A549 (cell line): ENCODE results near the gene MYH9. TPM values are rescaled to one million over a fixed set of nuclear protein-coding genes. Genes with fewer than 3 reads are reported as not detected.

ENCODE experiments used
- ATAC-seq, 2 experiments: fragments of 200-7000 bp in 1 of 2; fragments of >200 bp in 1 of 2; cut with Nextera tagmentation in 1 of 2; cut with Tn5 transposase in 1 of 2; 3 replicates each; pipeline versions ENCODE4 v1.8.0 to v1.9.1; 2018 to 2020; ENCODE audit warnings: mild to moderate bottlenecking in 1 of 2, moderate library complexity in 1 of 2
- CTCF ChIA-PET: fragments of 300-600 bp; sonication (Branson Sonifier 250); formaldehyde crosslinking; extraction: SDS; loops from one replicate; lab custom pipeline; 2021; ENCODE audit warnings: antibody characterized with exemption, inconsistent platforms; lab: Yijun Ruan, JAX
- POLR2A ChIA-PET: fragments of 350-600 bp; formaldehyde crosslinking; extraction: SDS; loops from one replicate; lab custom pipeline; 2021; ENCODE audit warnings: antibody characterized with exemption, inconsistent platforms; lab: Yijun Ruan, JAX
- DNase-seq, 2 experiments: peaks; one replicate each; pipeline versions ENCODE4 v3.0.0 to v3.0.0-alpha.2; 2011 to 2016; ENCODE audit warnings: low read depth in 1 of 2, low spot score in 1 of 2
- FAIRE-seq: peaks from 2 replicates; lab custom pipeline; 2011; peaks lifted over from hg19 to GRCh38; lab: Jason Lieb, UNC
- H3K27ac ChIP-seq, 2 experiments: fragments of >200 bp; sonication (Bioruptor Twin); formaldehyde crosslinking; 3 replicates each; pipeline ENCODE4 v1.5.1; 2016 to 2017
- H3K4me1 ChIP-seq: fragments of >200 bp; sonication (Bioruptor Twin); formaldehyde crosslinking; 3 replicates; pipeline ENCODE4 v1.6.1; 2016
- H3K4me2 ChIP-seq: fragments of >200 bp; sonication (Bioruptor Twin); formaldehyde crosslinking; 3 replicates; pipeline ENCODE4 v1.6.1; 2016
- H3K4me3 ChIP-seq: fragments of >200 bp; sonication (Bioruptor Twin); formaldehyde crosslinking; 3 replicates; pipeline ENCODE4 v1.5.1; 2016
- H3K9me3 ChIP-seq: fragments of >200 bp; sonication (Bioruptor Twin); formaldehyde crosslinking; 3 replicates; pipeline ENCODE4 v1.6.1; 2016
- ATOH8 ChIP-seq: fragments of 250-450 bp; sonication (Bioruptor Pico); IDR thresholded peaks from 2 replicates; pipeline ENCODE4 v1.5.0; 2020; ENCODE audit warnings: low read depth, mild to moderate bottlenecking, moderate library complexity
- BCL3 ChIP-seq: fragments of >200 bp; sonication (Bioruptor Twin); formaldehyde crosslinking; IDR thresholded peaks from 3 replicates; pipeline ENCODE4 v1.6.1; 2016
- CBX8 ChIP-seq: fragments of 200-600 bp; sonication (generic); IDR thresholded peaks from 2 replicates; pipeline ENCODE4 v1.6.1; 2016
- CHD2 ChIP-seq: fragments of 150-350 bp; IDR thresholded peaks from 2 replicates; pipeline ENCODE4 v1.6.1; 2014; ENCODE audit warnings: low read length; ENCODE audit not compliant: partially characterized antibody
- CHD4 ChIP-seq: fragments of 200-600 bp; sonication (generic); IDR thresholded peaks from 2 replicates; pipeline ENCODE4 v1.6.1; 2016; ENCODE audit warnings: antibody characterized with exemption, mild to moderate bottlenecking, borderline replicate concordance
- CTCF ChIP-seq: fragments of >200 bp; sonication (Bioruptor Twin); formaldehyde crosslinking; IDR thresholded peaks from 3 replicates; pipeline ENCODE4 v1.5.1; 2016
- EP300 ChIP-seq, 2 experiments: fragments of >200 bp; sonication (Bioruptor Twin); formaldehyde crosslinking; IDR thresholded peaks; 2 replicates in 1 of 2; 3 replicates in 1 of 2; pipeline ENCODE4 v1.6.1; 2016 to 2017
- HDAC2 ChIP-seq: fragments of 200-600 bp; sonication (generic); IDR thresholded peaks from 2 replicates; pipeline ENCODE4 v1.6.1; 2016
- HES2 ChIP-seq: fragments of >200 bp; sonication (Bioruptor Twin); formaldehyde crosslinking; IDR thresholded peaks from 2 replicates; pipeline ENCODE4 v1.6.1; 2016
- HEYL ChIP-seq: fragments of 250-450 bp; sonication (Bioruptor Pico); IDR thresholded peaks from 2 replicates; pipeline ENCODE4 v1.8.0; 2021; ENCODE audit warnings: mild to moderate bottlenecking, moderate library complexity
- HMGXB4 ChIP-seq: fragments of 250-450 bp; sonication (Bioruptor Pico); IDR thresholded peaks from 2 replicates; pipeline ENCODE4 v1.5.0; 2021; ENCODE audit warnings: mild to moderate bottlenecking, moderate library complexity, borderline replicate concordance
- HOXB13 ChIP-seq: fragments of 250-450 bp; sonication (Bioruptor Pico); IDR thresholded peaks from 2 replicates; pipeline ENCODE4 v1.5.0; 2020; ENCODE audit warnings: low read depth, mild to moderate bottlenecking, moderate library complexity
- KDM1A ChIP-seq: fragments of 200-600 bp; sonication (generic); IDR thresholded peaks from 2 replicates; pipeline ENCODE4 v1.6.1; 2016; ENCODE audit warnings: low read depth, mild to moderate bottlenecking
- KDM5A ChIP-seq: fragments of 200-600 bp; sonication (generic); IDR thresholded peaks from 2 replicates; pipeline ENCODE4 v1.6.1; 2016; ENCODE audit warnings: antibody characterized with exemption, mild to moderate bottlenecking
- NPAS2 ChIP-seq: fragments of 250-450 bp; sonication (Bioruptor Pico); IDR thresholded peaks from 2 replicates; pipeline ENCODE4 v1.8.0; 2022; ENCODE audit warnings: mild to moderate bottlenecking, moderate library complexity, borderline replicate concordance
- NR3C1 ChIP-seq: fragments of >200 bp; sonication (Bioruptor Twin); formaldehyde crosslinking; IDR thresholded peaks from 3 replicates; pipeline ENCODE4 v1.6.1; 2017
- RCOR1 ChIP-seq: fragments of 150-350 bp; IDR thresholded peaks from 2 replicates; pipeline ENCODE4 v1.6.1; 2014; ENCODE audit warnings: antibody characterized with exemption, low read length, low read depth
- REST ChIP-seq: fragments of 200-600 bp; sonication (generic); IDR thresholded peaks from 2 replicates; pipeline ENCODE4 v1.6.1; 2016; ENCODE audit warnings: antibody characterized with exemption, mild to moderate bottlenecking, moderate library complexity
- RFX5 ChIP-seq: fragments of 450-650 bp; IDR thresholded peaks from 2 replicates; pipeline ENCODE4 v1.7.1; 2014; ENCODE audit warnings: antibody characterized with exemption, mild to moderate bottlenecking, moderate library complexity
- TFCP2L1 ChIP-seq: fragments of 250-450 bp; sonication (Bioruptor Pico); IDR thresholded peaks from 2 replicates; pipeline ENCODE4 v1.5.0; 2021; ENCODE audit warnings: mild to moderate bottlenecking
- USF2 ChIP-seq: fragments of 450-650 bp; IDR thresholded peaks from 2 replicates; pipeline ENCODE4 v1.6.1; 2014; ENCODE audit warnings: antibody characterized with exemption
- ZFP36 ChIP-seq: fragments of 450-650 bp; IDR thresholded peaks from 2 replicates; pipeline ENCODE4 v1.6.1; 2014; ENCODE audit warnings: borderline replicate concordance; ENCODE audit not compliant: partially characterized antibody
- ZNF302 ChIP-seq: fragments of 250-450 bp; sonication (Bioruptor Pico); IDR thresholded peaks from 2 replicates; pipeline ENCODE4 v1.9.0; 2021; ENCODE audit warnings: inconsistent platforms, mild to moderate bottlenecking, moderate library complexity
- ZSCAN20 ChIP-seq: fragments of 250-450 bp; sonication (Bioruptor Pico); IDR thresholded peaks from 2 replicates; pipeline ENCODE4 v1.8.0; 2022; ENCODE audit warnings: mild to moderate bottlenecking, moderate library complexity
- WGBS: methylation state at CpG from one replicate; pipeline ENCODE4 v1.1.6; 2017; ENCODE audit errors: missing lambda C conversion rate; 5-methylcytosine and 5-hydroxymethylcytosine counted together
- polyA plus RNA-seq, 4 experiments: library from polyadenylated mRNA; depleted of rRNA in 3 of 4; stranded (reverse); fragments of >200 nt; fragmentation: RNase III in 1 of 4; extraction: RNeasy Plus Mini Kit Qiagen cat#74134 plus additional on column Dnase treatment in 1 of 4; gene quantifications; 2 replicates in 3 of 4; 3 replicates in 1 of 4; pipeline ENCODE4 v1.2.3, GENCODE V29; 2011 to 2017

The MYH9 gene
- polyA plus RNA-seq, 2 of the 4 experiments (the other 2 are of a cell fraction): 92.1 to 158 TPM

GRCh38 chr22:36294801-36295200 lies 93.0 kb downstream of the MYH9 start:
- Histone ChIP-seq H3K4me1 (no peaks in the 10 kb centered on the region), H3K27ac (no peak overlapping the region), H3K9me3 (no peaks in the 10 kb centered on the region), H3K4me3 (no peak overlapping the region), H3K4me2 (no peak overlapping the region)
- CTCF ChIA-PET: interaction anchor here (3.8 to 8.7 kb wide), 2 partner anchors 8 to 175 kb away, joined by 14 to 86 read pairs; no protein-coding TSS in a partner anchor
- no peak for ATAC-seq
- WGBS: 91% methylated on average over 11 of the region's 11 CpGs
- FAIRE-seq: no peak
- POLR2A ChIA-PET: no interaction called here
- TF ChIP-seq KDM1A (no peak), HDAC2 (no peak), CHD2 (no peak), HES2 (no peak), CTCF (no peak), RCOR1 (no peak), KDM5A (no peak)
- no peak for DNase-seq

GRCh38 chr22:36294293-36294620 lies 93.5 kb downstream of the MYH9 start:
- WGBS: 97% methylated on average over 7 of the region's 7 CpGs
- POLR2A ChIA-PET: no interaction called here
- CTCF ChIA-PET: interaction anchor here (0.9 to 8.7 kb wide), 5 partner anchors 7 to 175 kb away, joined by 3 to 86 read pairs (median 14); partner anchors contain the start of gene APOL2

More at GRCh38 chr22:36294293-36294620, 93.5 kb downstream of the MYH9 start:
- no peak for TF ChIP-seq EP300 (IDR thresholded peaks at IDR 0.05)
- no peak for TF ChIP-seq NPAS2 (CRISPR knock-in tag)
- no peak for TF ChIP-seq ZFP36
- no peak for TF ChIP-seq BCL3
- TF ChIP-seq HMGXB4 (CRISPR knock-in tag): no peak
- no peak for TF ChIP-seq HES2
- TF ChIP-seq CBX8: no peak
- no peak for TF ChIP-seq CHD4
- TF ChIP-seq ZSCAN20 (CRISPR knock-in tag): no peak
- no peak for TF ChIP-seq REST
- no peak for TF ChIP-seq USF2
- TF ChIP-seq TFCP2L1 (CRISPR knock-in tag): no peak
- no peak for TF ChIP-seq NR3C1
- TF ChIP-seq ATOH8 (CRISPR knock-in tag): no peak
- no peak for TF ChIP-seq HEYL (CRISPR knock-in tag)
- no peak for TF ChIP-seq ZNF302 (CRISPR knock-in tag)
- no peak for TF ChIP-seq RFX5
- TF ChIP-seq HOXB13 (CRISPR knock-in tag): no peak
- TF ChIP-seq, all 56 proteins: peak for 0
- no peaks in the 10 kb centered on the region for H3K9me3 ChIP-seq
- DNase-seq (no peak), FAIRE-seq (no peak), ATAC-seq (no peak)
- no peak overlapping the region for H3K4me2 ChIP-seq
- H3K4me1 ChIP-seq: no peaks in the 10 kb centered on the region
- H3K4me3 ChIP-seq: no peak overlapping the region
- no peak overlapping the region for H3K27ac ChIP-seq
